ENCODE measurements around the gene TCFL5. TPM values are rescaled to one million over a fixed set of nuclear protein-coding genes. Genes with fewer than 3 reads are reported as not detected.
A peak's percentile ranks its signal among the peaks of the same experiment; 100 is the strongest.

The TCFL5 gene
- total RNA-seq, 2 donors from 2014 or later: 3.4 to 3.7 TPM

DNA sequence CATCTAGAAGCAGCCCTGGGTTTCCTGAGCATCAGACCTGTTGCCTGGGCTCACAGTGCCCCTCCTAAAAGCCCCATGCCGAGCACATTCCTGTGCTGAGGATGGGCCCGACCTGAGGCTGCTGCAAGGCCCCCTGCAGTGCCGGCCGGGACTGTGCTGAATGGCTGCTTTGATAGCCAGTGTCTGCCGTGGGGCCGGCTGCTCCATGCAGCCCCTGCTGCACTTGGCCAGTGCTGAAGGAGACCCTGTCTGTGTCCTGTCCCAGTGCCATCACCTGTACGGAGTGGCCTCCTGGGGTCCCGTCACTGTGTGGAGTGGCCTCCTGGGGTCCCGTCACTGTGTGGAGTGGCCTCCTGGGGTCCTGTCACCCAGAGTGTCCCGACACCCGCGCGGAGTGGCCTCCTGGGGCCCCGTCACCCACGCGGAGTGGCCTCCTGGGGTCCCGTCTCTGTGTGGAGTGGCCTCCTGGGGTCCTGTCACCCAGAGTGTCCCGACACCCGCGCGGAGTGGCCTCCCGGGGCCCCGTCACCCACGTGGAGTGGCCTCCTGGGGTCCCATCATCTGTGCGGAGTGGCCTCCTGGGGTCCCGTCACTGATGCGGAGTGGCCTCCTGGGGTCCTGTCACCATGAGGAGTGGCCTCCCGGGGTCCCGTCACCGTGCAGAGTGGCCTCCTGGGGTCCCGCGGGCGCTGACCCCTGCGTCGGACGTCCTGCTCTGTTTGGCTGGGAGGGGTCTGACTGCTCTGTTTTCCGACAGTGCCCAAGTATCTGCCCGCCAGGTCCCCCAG is 37.7 kb downstream of the TCFL5 start:
- H3K36me3 Mint-ChIP-seq (ENCODE audit: low read depth): no peaks in the 10 kb centered on the region
- H3K27ac Mint-ChIP-seq: no peak overlapping the region
- H3K4me1 Mint-ChIP-seq: no peaks in the 10 kb centered on the region
- no peak for ATAC-seq (replicated peaks)
- no peaks in the 10 kb centered on the region for H3K9me3 Mint-ChIP-seq
- H3K27me3 Mint-ChIP-seq: no peaks in the 10 kb centered on the region
- H3K4me3 Mint-ChIP-seq: no peak overlapping the region

DNA sequence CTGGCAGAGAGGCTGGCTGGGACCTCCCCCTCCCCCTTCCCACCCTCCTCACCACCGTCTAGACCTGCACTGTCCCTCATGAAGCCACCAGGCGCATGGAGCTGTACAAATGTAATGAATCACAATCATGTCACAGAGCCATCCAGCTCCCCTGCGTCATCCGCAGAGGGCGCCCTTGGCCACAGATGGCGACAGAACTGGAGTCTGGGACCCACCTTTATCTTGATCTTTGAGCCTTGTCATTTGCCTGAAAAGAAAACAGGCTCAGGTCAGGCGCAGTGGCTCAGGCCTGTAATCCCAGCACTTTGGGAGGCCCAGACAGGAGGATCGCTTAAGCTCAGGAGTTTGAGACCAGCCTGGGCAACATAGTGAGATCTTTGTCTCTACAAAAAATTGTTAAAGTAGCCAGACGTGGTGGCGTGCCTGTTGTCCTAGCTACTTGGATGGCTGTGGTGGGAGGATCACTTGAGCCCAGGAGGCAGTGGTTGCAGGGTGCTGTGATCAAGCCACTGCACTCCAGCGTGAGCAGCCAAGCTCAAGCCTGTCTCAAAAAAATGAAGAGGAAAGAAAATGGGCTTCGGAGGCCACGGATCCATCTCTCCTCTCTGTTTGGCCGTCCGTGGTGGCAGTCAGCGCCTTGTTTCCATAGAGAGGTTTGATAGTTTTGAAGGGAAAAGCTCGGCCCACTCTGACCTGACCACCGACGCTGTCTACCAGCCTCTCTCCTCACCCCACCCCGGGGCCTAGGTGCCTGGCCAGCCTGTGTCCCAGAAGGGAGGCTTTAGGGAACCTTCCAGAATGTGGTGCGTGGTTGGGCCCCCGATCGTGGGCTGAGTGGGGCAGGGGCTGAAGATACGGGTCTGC is 38.6 kb downstream of the TCFL5 start:
- peak; percentile 74 for ATAC-seq (replicated peaks)
- H3K9me3 Mint-ChIP-seq: no peaks in the 10 kb centered on the region
- H3K4me3 Mint-ChIP-seq: no peak overlapping the region
- H3K27me3 Mint-ChIP-seq: no peaks in the 10 kb centered on the region
- no peak overlapping the region for H3K27ac Mint-ChIP-seq
- no peaks in the 10 kb centered on the region for H3K4me1 Mint-ChIP-seq
- no peaks in the 10 kb centered on the region for H3K36me3 Mint-ChIP-seq (ENCODE audit: low read depth)

DNA sequence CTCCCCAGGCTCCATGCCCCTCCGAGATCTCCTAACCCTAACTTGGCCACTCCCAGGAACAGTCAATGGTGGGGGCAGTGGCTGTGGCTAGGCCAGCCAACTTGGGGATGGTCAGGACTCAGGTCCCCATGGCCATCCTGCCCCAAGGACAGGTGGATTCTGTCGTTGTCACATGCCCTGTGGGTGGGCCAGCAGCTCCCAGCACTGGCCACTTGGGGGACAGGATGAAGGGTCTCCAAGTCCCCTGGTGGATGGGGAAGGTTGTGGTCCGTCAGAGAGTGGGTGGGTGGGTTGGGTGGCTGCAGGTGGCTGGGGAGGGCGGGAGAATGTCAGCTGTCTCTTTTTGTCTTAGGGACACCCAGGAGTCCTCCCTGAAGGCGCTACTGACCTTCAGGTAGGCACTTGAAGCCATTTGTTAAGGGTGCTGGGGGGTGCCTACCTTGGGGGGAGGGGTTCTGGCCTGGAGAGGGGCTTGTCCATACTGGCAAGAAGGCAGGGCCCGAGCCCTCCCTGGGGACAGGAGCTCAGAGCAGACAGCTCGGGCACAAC is 39.3 kb downstream of the TCFL5 start:
- H3K4me3 Mint-ChIP-seq: no peak overlapping the region
- H3K4me1 Mint-ChIP-seq: no peaks in the 10 kb centered on the region
- H3K27ac Mint-ChIP-seq: no peak overlapping the region
- ATAC-seq (replicated peaks): no peak
- no peaks in the 10 kb centered on the region for H3K36me3 Mint-ChIP-seq (ENCODE audit: low read depth)
- no peaks in the 10 kb centered on the region for H3K9me3 Mint-ChIP-seq
- H3K27me3 Mint-ChIP-seq: no peaks in the 10 kb centered on the region

- H3K27ac Mint-ChIP-seq: no peak overlapping the region
- no peak for ATAC-seq (replicated peaks)
- no peak overlapping the region for H3K4me3 Mint-ChIP-seq
- H3K27me3 Mint-ChIP-seq: no peaks in the 10 kb centered on the region
- no peaks in the 10 kb centered on the region for H3K36me3 Mint-ChIP-seq (ENCODE audit: low read depth)
- H3K9me3 Mint-ChIP-seq: no peaks in the 10 kb centered on the region
- H3K4me1 Mint-ChIP-seq: no peaks in the 10 kb centered on the region
These were observed 39.9 kb downstream of the TCFL5 start for GRCh38 chr20:62821726-62822210.

DNA sequence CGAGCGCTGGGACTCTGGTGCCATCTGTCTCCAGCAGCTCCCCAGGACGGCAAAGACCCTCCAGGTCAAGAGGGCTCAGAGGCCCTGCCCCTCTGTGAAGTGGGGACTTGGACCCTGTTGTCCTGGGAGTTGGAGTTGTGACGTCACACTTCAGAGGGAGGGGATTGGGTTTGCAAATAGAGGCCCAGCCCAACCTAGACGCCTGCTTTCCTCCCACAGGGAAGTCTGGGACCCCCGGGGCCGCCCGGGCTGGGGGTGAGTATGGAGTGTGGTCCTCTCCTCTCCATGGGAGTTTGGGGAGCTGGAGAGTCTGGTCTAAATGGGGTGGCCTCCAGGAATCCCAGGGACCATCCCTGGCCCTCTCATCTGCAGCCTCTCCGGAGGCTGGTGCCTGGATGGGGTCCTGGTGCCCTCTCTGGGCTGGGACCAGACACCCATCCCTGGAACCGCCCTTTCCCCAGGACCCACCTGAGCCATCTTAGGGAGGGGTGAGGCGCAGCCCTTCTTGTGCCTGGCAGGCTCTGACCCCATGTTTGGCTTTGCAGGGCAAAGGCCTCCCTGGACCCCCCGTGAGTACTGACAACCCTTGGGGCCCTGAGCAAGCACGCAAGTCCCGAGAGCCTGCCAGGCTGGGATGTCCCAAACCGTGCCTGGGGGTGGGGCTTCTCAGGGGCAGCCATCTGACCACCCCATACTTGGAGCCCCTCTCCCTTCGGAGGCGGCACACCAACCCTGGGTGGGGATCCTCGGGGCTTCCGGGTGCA is 40.5 kb downstream of the TCFL5 start:
- Mint-ChIP-seq H3K4me1 (no peaks in the 10 kb centered on the region), H3K4me3 (no peak overlapping the region), H3K27me3 (no peaks in the 10 kb centered on the region), H3K36me3 (ENCODE audit: low read depth) (no peaks in the 10 kb centered on the region), H3K27ac (no peak overlapping the region), H3K9me3 (no peaks in the 10 kb centered on the region)
- no peak for ATAC-seq (replicated peaks)

GRCh38 chr20:62820208-62820961 is 41.2 kb downstream of the TCFL5 start:
- no peak for ATAC-seq (replicated peaks)
- Mint-ChIP-seq H3K36me3 (ENCODE audit: low read depth) (no peaks in the 10 kb centered on the region), H3K27me3 (no peaks in the 10 kb centered on the region), H3K4me3 (no peak overlapping the region), H3K4me1 (no peaks in the 10 kb centered on the region), H3K27ac (no peak overlapping the region), H3K9me3 (no peaks in the 10 kb centered on the region)

DNA sequence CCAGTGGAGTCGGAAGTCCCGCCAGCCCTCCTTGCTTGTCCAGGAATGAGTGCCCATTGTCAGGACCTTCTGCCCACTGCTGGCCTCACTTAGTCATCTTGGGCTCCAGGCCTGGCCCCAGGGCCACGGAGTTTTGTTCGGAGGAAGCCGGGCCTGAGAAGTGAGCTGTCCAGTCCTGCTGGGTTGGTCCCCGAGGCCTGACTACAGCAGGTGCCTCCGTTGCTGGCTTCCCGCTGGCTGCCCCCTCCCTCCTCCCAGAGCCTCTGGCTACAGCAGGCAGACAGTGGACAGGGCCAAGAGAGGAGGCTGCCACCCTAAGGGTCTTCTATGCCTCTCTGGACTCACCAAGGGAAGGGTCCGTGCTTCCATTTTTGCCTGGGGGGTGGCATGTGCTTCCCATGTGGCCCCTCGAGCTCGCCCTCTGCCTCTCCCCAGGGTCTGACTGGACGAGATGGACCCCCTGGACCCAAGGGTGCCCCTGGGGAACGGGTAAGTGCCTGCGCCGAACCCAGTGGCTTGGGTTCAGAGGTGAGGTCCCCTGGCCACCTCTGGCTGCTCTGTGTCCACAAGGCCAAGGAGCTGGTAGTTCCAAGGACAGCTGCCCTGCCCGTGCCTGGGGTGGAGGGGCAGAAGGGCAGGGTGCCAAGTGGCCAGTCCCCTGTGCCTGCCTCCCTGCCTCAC is 42.0 kb downstream of the TCFL5 start:
- Mint-ChIP-seq H3K4me3 (no peak overlapping the region), H3K9me3 (no peaks in the 10 kb centered on the region), H3K4me1 (no peaks in the 10 kb centered on the region), H3K36me3 (ENCODE audit: low read depth) (no peaks in the 10 kb centered on the region), H3K27me3 (peaks cover 3% of the 10 kb centered on the region), H3K27ac (no peak overlapping the region)
- no peak for ATAC-seq (replicated peaks)

DNA sequence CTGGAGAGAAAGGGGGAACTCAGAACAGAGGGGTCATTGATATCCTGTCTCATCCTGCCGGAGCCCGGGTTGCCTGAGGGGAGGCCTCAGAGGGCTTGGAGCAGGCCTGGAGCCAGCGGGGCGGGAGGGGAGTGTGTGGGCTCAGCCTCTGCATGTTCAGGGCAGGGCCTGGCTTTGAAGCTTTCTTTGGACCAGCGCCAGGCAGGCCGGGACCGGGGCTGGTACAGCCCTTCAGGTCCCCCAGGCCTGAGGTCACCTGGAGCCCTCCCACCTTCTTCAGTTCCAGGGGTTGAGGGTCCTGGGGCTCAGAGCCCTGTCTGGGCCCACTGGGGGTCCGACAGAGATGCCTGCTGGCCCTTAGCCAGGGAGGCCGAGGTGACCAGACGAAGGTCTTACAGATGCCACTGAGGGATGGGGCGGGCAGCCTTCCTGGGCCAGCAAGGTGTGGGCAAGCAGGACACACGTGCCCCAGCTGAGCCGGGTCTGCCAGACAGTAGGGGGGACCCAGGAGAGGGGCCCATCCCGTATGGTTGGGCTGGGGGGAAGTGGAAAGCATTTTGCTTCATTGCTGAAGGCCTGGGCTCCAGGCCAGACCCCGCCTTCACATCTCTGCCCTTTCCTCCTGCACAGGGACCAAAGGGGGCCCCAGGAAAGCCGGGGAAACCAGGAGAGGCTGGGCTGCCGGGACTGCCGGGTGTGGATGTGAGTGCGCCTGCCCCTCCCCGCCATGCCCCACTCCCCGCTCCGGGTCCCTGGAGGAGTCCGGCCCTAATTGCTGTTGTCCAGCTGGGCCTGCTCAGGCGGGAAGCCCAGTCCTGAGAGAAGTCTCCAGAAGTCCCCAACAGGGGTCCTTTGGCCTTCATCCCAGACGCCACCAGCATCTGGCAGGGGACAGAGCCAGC is 42.8 kb downstream of the TCFL5 start:
- Mint-ChIP-seq H3K4me1 (no peaks in the 10 kb centered on the region), H3K36me3 (ENCODE audit: low read depth) (no peaks in the 10 kb centered on the region), H3K9me3 (no peaks in the 10 kb centered on the region), H3K27me3 (peaks cover 3% of the 10 kb centered on the region), H3K4me3 (no peak overlapping the region), H3K27ac (no peak overlapping the region)
- no peak for ATAC-seq (replicated peaks)

DNA sequence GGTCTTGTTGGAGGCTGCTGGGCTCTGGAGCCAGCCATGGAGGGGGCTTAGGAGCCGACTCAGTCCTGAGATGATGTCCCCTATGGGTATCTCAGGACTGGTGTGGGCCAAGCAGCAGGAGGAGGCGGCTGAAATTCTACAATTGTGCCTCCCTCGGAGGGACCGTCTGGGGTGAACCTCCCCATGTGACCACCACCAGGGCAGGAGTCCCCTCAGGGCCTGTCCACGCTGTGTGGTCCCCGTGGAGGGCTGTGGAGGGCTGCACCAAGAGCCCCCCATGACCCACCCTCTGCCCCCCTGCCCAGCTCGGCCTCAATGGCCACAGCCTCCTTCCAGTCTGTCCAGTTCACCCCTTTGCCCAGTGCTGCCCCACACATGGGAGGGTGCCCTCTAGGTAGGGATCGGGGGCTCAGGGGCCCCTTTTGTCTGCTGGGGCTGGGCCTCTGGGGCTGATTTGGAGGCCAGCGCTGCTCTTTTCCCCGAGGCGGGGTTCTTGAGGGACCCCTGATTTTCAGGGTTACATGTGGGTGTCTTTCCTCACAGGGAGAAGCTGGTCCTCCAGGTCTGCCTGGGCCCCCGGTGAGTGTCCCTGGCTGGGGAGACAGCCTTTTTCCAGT is 43.5 kb downstream of the TCFL5 start:
- H3K9me3 Mint-ChIP-seq: no peaks in the 10 kb centered on the region
- ATAC-seq (replicated peaks): no peak

DNA sequence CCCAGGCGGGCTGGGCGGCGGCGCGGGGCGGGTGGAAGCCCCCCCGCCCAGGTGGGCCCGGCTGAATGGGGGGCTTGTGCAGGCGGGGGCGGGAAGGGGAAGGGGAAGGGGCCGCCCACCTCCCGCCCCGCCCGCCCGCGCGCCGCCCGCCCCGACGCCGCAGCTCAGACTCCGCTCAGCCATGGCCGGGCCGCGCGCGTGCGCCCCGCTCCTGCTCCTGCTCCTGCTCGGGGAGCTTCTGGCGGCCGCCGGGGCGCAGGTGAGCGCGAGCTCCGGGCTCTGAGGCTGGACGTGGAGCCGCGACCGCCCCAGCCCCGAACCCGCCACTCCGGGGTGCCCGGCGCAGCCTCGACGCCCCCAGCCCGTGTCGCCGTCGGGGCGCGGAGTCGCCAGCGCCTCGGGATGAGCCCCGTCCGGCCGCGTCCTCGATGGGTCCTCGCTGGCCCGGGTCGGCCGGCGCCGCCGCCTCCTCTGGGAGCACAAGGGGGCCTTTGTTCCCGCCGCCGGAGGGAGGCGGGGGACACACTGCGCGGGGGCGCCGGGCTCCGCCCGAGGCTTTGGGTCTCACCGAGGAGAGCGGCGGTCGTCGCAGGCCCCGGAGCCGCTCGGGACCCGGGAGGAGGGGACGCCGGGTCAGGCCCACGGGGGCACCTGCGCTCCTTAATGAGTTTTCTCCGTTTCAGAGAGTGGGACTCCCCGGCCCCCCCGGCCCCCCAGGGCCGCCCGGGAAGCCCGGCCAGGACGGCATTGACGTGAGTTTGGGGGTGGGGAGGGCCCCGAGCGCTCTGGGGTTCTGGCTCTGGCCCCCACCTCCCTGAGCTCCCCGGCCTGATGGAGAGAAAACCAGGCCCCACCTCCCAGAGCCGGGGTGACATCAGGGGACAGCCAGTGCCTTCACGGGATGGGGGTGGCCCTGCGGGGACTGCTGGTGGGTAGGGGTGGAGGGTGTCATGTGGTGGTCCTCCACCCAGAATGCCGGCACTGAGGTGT is 44.4 kb downstream of the TCFL5 start, which contains the start of gene COL9A3:
COL9A3 (plus strand) TSS at position 167 of the 990 bp plus-strand sequence; CDS start at position 182, 15 bp downstream.
- no peak for ATAC-seq (replicated peaks)
- Mint-ChIP-seq H3K36me3 (ENCODE audit: low read depth) (peaks cover 7% of the 10 kb centered on the region), H3K4me3 (no peak within 1 kb of the TSS), H3K9me3 (no peaks in the 10 kb centered on the region), H3K27me3 (peaks cover 3% of the 10 kb centered on the region), H3K27ac (no peak within 1 kb of the TSS), H3K4me1 (no peaks in the 10 kb centered on the region)

More for the DNA sequence above, 43.5 kb downstream of the TCFL5 start:
- H3K4me3 Mint-ChIP-seq: no peak overlapping the region
- H3K36me3 Mint-ChIP-seq (ENCODE audit: low read depth): no peaks in the 10 kb centered on the region
- H3K27ac Mint-ChIP-seq: no peak overlapping the region
- no peaks in the 10 kb centered on the region for H3K4me1 Mint-ChIP-seq
- peaks cover 3% of the 10 kb centered on the region for H3K27me3 Mint-ChIP-seq

Data from activated T-helper 17 cell treated with anti-CD3 and anti-CD28 coated beads, Interleukin-2, amount 50 U/mL, for 72 hours (primary cell).